ENCODE data around the gene ZAR1L.
"Not testable (repeated sequence)": the region's sequence is repeated elsewhere in the genome, so short reads cannot be mapped to it uniquely, and the experiment has no call there.

ZAR1L gene, protein sequence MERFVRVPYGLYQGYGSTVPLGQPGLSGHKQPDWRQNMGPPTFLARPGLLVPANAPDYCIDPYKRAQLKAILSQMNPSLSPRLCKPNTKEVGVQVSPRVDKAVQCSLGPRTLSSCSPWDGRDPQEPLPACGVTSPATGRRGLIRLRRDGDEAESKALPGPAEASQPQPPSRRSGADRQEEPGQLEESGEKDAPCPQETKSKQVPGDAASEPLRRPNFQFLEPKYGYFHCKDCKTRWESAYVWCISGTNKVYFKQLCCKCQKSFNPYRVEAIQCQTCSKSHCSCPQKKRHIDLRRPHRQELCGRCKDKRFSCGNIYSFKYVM

GRCh38 chr13:32315238-32316027, at the start of gene ZAR1L, which contains the start of gene BRCA2:
TSS of gene ZAR1L (minus strand) at chr13:32315363. CDS start at chr13:32311925, 3,438 bp downstream.
TSS of gene BRCA2 (plus strand) at chr13:32315508. CDS start at chr13:32316461, 953 bp downstream.
- DNase-seq (ENCODE audit: low spot score): peak; percentile 64

DNA sequence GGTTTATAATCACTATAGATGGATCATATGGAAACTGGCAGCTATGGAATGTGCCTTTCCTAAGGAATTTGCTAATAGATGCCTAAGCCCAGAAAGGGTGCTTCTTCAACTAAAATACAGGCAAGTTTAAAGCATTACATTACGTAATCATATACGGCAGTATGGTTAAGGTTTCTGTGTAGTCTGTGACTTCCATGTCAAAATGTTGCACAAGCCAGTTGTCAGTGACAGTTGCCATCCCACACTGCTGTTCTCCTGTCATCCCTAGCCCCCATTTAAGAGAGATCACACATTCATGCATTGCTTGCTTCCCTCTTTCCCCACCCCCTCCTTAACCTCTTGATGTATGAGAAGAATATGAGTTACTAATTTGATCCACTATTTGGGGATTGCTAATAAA, 47.4 kb upstream of the ZAR1L start:
- no peak for DNase-seq (ENCODE audit: low spot score)

DNA sequence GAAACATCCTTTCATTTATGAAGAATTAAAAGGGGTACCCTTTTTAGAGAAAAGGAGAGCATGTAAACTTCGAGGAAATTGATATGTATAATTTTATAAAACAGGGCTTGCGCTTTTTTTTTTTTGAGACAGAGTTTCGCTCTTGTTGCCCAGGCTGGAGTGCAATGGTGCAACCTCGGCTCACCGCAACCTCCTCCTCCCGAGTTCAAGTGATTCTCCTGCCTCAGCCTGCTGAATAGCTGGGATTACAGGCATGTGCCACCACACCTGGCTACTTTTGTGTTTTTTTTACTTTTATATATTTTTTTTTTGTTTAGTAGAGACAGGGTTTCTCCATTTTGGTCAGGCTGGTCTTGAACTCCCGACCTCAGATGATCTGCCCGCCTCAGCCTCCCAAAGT, 40.8 kb upstream of the ZAR1L start:
- DNase-seq (ENCODE audit: low spot score): not testable (repeated sequence)

GRCh38 chr13:32354040-32354439, 38.9 kb upstream of the ZAR1L start:
- no peak for DNase-seq (ENCODE audit: low spot score)

- not testable (repeated sequence) for DNase-seq (ENCODE audit: low spot score)
Measured at GRCh38 chr13:32350839-32351441, 35.8 kb upstream of the ZAR1L start.

GRCh38 chr13:32347651-32348050, 32.5 kb upstream of the ZAR1L start:
- DNase-seq (ENCODE audit: low spot score): no peak

DNA sequence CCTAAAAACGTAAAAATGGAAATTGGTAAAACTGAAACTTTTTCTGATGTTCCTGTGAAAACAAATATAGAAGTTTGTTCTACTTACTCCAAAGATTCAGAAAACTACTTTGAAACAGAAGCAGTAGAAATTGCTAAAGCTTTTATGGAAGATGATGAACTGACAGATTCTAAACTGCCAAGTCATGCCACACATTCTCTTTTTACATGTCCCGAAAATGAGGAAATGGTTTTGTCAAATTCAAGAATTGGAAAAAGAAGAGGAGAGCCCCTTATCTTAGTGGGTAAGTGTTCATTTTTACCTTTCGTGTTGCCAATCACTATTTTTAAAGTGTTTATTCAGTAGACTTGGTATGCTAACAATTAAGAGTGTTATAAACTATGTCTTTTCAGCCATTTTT, 25.8 kb upstream of the ZAR1L start:
- DNase-seq (ENCODE audit: low spot score): no peak

- DNase-seq (ENCODE audit: low spot score): no peak
Measured at GRCh38 chr13:32334671-32335070, 19.5 kb upstream of the ZAR1L start.

GRCh38 chr13:32330441-32330840, 15.3 kb upstream of the ZAR1L start:
- no peak for DNase-seq (ENCODE audit: low spot score)

GRCh38 chr13:32323912-32324311, 8.7 kb upstream of the ZAR1L start:
- DNase-seq (ENCODE audit: low spot score): peak; percentile 8

DNA sequence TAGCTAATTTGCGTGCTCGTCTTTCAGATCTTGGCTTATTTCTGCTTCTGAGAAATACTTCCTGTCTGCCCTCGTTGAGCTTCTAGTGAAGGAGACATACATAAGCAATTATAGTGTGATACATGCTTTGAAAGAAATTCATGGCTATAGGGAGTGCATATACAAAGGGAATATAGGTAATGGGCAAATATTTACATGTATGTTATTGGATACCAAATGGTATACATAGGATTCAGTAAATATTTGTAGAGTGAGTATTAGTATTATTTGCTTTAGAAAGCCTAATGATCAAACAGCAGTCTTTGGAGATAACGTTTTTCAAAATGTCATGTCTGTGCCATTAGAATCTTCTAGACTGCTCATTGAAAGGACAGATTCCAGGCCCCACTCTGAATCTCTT, 5.4 kb upstream of the ZAR1L start:
- no peak for DNase-seq (ENCODE audit: low spot score)

DNA sequence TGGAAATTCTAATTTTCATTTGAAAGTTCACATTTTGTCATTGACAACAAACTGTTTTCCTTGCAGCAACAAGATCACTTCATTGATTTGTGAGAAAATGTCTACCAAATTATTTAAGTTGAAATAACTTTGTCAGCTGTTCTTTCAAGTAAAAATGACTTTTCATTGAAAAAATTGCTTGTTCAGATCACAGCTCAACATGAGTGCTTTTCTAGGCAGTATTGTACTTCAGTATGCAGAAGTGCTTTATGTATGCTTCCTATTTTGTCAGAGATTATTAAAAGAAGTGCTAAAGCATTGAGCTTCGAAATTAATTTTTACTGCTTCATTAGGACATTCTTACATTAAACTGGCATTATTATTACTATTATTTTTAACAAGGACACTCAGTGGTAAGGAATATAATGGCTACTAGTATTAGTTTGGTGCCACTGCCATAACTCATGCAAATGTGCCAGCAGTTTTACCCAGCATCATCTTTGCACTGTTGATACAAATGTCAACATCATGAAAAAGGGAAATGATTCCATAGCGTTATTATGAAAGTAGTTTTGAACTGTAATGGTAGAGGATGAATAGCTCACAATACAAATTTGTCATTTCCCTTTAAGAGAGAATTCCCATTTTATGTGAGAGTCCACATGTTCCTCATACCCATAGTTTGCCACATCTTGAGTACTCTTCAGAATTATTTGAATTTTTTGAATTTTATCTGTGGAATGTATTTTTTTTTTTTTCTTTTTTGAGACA, 2.7 kb upstream of the ZAR1L start:
- no peak for DNase-seq (ENCODE audit: low spot score)

GRCh38 chr13:32316501-32316900, 1.3 kb upstream of the ZAR1L start:
- no peak for DNase-seq (ENCODE audit: low spot score)

DNA sequence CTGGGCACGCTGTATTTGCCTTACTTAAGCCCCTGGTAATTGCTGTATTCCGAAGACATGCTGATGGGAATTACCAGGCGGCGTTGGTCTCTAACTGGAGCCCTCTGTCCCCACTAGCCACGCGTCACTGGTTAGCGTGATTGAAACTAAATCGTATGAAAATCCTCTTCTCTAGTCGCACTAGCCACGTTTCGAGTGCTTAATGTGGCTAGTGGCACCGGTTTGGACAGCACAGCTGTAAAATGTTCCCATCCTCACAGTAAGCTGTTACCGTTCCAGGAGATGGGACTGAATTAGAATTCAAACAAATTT, 821 bp upstream of the ZAR1L start:
- DNase-seq (ENCODE audit: low spot score): no peak

GRCh38 chr13:32314271-32315237, 609 bp downstream of the ZAR1L start:
- no peak for DNase-seq (ENCODE audit: low spot score)

GRCh38 chr13:32311188-32311897, 3.8 kb downstream of the ZAR1L start:
- DNase-seq (ENCODE audit: low spot score): no peak

DNA sequence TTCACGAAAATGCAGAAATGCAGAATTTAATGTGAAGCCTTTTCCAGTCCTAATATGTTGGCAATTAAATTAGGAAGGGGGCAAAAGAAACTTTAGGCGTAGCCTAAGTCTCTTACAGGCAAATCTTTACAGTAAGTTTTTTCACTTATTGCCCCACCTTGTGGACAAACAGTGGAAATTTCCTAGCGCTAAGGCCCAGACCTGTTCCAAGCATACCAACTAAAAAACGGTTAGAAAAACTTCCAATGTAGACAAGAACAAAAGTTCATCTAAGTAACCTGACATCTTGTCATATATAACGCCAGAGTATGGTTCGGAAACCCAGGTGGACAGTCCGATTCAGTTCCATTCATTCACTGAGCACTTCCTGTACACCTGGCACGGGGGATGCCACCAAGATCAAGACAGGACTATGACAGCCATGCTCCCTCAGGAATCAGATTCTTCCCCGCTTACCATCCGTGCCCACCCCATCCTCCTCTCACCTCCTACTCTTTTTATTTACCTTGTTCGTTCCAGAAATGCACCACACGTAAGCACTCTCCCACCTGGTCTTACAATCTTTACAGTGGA, 4.9 kb downstream of the ZAR1L start:
- DNase-seq (ENCODE audit: low spot score): peak; percentile 28

DNA sequence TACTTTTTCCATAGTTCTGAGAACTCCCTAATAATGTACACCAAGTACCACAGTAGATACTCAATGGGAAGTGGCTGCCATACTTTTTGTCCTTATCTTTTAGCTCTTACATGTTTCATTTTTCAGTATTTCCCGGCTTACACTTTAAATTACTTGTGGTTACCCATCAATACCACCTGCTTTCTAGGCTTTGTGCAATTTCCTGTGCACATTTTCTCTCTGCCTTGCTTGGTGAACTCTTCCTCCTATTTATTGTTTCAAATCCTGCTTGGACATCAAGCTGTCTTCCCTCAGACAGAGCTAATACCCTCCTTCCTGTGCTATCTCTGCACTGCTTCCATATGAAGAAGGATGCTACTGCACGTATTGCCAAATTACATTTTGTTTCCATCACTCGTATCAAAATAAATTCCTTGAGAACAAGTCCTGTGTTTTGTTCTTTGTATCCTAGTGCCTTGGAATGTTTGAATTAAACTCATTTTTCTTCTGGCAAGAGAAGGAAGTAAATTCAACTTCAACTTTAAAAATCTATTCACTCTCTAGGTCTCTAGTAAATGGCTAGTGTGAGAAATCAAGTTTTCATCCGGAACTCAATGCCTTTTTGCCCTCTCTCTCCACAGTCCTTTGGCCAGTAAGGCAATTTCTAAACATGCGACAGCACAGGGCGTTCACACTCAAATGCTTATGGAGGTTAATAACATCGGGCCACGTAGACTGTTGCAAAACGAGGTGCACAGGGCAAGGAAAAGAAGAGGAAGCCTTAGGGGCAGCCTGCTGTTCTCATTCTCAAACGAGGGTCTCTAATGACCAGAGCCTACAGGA, 5.6 kb downstream of the ZAR1L start:
- no peak for DNase-seq (ENCODE audit: low spot score)

GRCh38 chr13:32305646-32306045, 9.5 kb downstream of the ZAR1L start:
- no peak for DNase-seq (ENCODE audit: low spot score)
